HL-60 (cell line): ENCODE measurements around the gene CD63.

ENCODE experiments used
- DNase-seq, 2 experiments: peaks; one replicate each; pipeline ENCODE4 v3.0.0-alpha.2; 2010 to 2020; ENCODE audit warnings: low read depth in 1 of 2, low spot score in 1 of 2
- H3K27ac ChIP-seq: fragments of 250-450 bp; sonication (Bioruptor Pico); replicated peaks from 2 replicates; pipeline ENCODE4 v1.5.1; 2020; ENCODE audit warnings: mild to moderate bottlenecking, moderate library complexity
- H3K27me3 ChIP-seq: fragments of 250-450 bp; sonication (Bioruptor Pico); 2 replicates; pipeline ENCODE4 v1.5.1; 2021; ENCODE audit warnings: mild to moderate bottlenecking, moderate library complexity; ENCODE audit not compliant: insufficient read depth, poor library complexity, severe bottlenecking
- H3K4me3 ChIP-seq: replicated peaks from 2 replicates; pipeline ENCODE4 v1.5.1; 2011; ENCODE audit warnings: mild to moderate bottlenecking, control low read depth, low read length; ENCODE audit not compliant: insufficient read depth
- CTCF ChIP-seq: IDR thresholded peaks from one replicate; pipeline ENCODE4 v1.5.1; 2011; ENCODE audit warnings: low read length, control low read depth, inconsistent platforms; ENCODE audit not compliant: insufficient read depth
- GABPA ChIP-seq: IDR thresholded peaks from 2 replicates; pipeline ENCODE4 v1.6.1; 2012; ENCODE audit warnings: low read depth
- POLR2AphosphoS5 ChIP-seq: IDR thresholded peaks from 2 replicates; pipeline ENCODE4 v1.6.1; 2012; ENCODE audit warnings: low read depth
- REST ChIP-seq: IDR thresholded peaks from 2 replicates; pipeline ENCODE4 v1.6.1; 2012; ENCODE audit warnings: low read depth; ENCODE audit not compliant: insufficient replicate concordance
- SPI1 ChIP-seq: IDR thresholded peaks from 2 replicates; pipeline ENCODE4 v1.6.1; 2012; ENCODE audit warnings: low read depth, mild to moderate bottlenecking, borderline replicate concordance

The CD63 gene

GRCh38 chr12:55720894-55721444, 7.8 kb downstream of the CD63 start:
- peak; percentile 78 to 94 for DNase-seq
- no peak overlapping the region for H3K4me3 ChIP-seq
- TF ChIP-seq POLR2AphosphoS5 = no peak; the same call in 1 of the 2 replicates
- peak; percentile 84 for TF ChIP-seq CTCF
- TF ChIP-seq GABPA = no peak
- TF ChIP-seq SPI1 = no peak
- TF ChIP-seq REST = no peak
- no peak overlapping the region for H3K27ac ChIP-seq
- no peaks in the 10 kb centered on the region for H3K27me3 ChIP-seq

- DNase-seq = no peak
- Histone ChIP-seq H3K27ac (no peak within 1 kb of the TSS), H3K27me3 (no peaks in the 10 kb centered on the region), H3K4me3 (no peak within 1 kb of the TSS)
- TF ChIP-seq REST (no peak), SPI1 (no peak), GABPA (no peak)
These were observed 8.7 kb downstream of the CD63 start, which contains the start of gene RDH5 for GRCh38 chr12:55720071-55720564. Gene RDH5, plus strand, starts transcription at chr12:55720393. Its CDS starts 792 bp downstream, at chr12:55721185.

GRCh38 chr12:55719371-55719770, 9.4 kb downstream of the CD63 start:
- H3K27ac ChIP-seq = no peak overlapping the region
- DNase-seq = no peak
- no peak for TF ChIP-seq GABPA
- no peak for TF ChIP-seq POLR2AphosphoS5
- TF ChIP-seq CTCF = no peak
- TF ChIP-seq SPI1 = no peak
- no peak for TF ChIP-seq REST
- no peaks in the 10 kb centered on the region for H3K27me3 ChIP-seq
- no peak overlapping the region for H3K4me3 ChIP-seq
